ENCODE results near the gene RASA4B.
"Not testable (repeated sequence)": the region's sequence is repeated elsewhere in the genome, so short reads cannot be mapped to it uniquely, and the experiment has no call there.

The RASA4B gene

DNA sequence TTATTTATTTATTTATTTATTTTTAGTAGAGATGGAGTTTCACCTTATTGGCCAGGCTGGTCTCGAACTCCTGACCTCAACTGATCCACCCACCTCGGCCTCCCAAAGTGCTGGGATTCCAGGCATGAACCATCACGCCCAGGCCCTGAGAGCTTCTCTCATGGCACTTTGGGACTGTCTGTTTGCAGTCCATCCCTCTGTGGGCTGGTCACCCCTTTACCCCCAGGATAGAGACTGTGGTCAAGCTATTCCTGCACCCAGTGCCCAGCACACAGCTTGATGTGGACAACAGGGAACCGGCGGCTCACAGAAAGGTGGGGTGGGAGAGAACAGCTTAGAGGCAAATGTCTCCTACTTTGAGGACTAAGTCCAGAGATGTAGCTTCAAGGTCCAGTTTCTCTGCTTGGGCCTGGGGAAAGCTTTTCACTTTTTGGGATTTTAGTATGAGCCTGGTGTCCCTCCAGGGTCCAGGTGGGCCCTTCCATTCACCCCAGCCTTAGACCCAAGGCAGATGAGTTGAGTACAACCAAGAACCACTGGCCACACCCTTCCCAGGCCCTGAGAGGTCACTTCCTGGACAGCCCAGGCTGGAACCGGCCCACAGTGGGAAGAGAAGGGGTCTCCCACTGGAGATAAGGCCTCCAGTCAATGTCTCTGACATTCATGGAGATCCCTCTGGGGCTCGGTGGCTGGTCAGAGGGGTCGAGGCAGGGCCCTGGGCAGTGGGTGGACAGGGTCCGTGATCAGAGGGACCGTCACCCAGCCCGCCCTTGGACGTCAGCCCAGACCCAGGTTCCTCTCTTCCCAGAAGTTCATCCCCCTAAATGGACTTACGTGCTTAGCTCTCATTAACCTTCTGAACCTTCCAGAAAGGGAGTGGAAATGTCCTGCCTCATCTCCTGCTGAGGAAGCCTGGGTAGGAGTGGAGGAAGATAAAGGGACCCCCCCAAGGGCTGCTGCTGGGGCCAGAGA lies 10.5 kb upstream of the RASA4B start:
- not testable (repeated sequence) for DNase-seq (ENCODE audit: low spot score); H3K27ac ChIP-seq (replicated peaks; ENCODE audit: low read length); H4K8ac ChIP-seq (ENCODE audit: low read depth, low read length); H3K9me3 ChIP-seq (replicated peaks in 1 of 2; ENCODE audit: control insufficient read depth in 2 of 2, insufficient read depth in 1 of 2, low read depth in 1 of 2, low read length in 2 of 2); H3K4me2 ChIP-seq (ENCODE audit: insufficient read depth, low read length, poor library complexity, severe bottlenecking); H2BK15ac ChIP-seq (ENCODE audit: low read length); H2BK120ac ChIP-seq (ENCODE audit: low read depth, low read length); H3K36me3 ChIP-seq (replicated peaks in 1 of 2; ENCODE audit: control insufficient read depth in 2 of 2, insufficient read depth in 2 of 2, low read length in 2 of 2); H3K23ac ChIP-seq (ENCODE audit: low read depth, low read length, poor library complexity); H3K4ac ChIP-seq (ENCODE audit: low read length); H4K91ac ChIP-seq (ENCODE audit: low read depth, low read length, poor library complexity); H3K79me1 ChIP-seq (ENCODE audit: low read depth, low read length); H3K18ac ChIP-seq (ENCODE audit: low read length); H2AK5ac ChIP-seq (ENCODE audit: low read depth, low read length); H2BK5ac ChIP-seq (ENCODE audit: low read length); H3K9ac ChIP-seq (ENCODE audit: low read depth, low read length, poor library complexity); H3K4me3 ChIP-seq (ENCODE audit: low read length in 2 of 2); H2AFZ ChIP-seq (ENCODE audit: low read length); H3K14ac ChIP-seq (ENCODE audit: low read length); H3K4me1 ChIP-seq (ENCODE audit: control insufficient read depth in 2 of 2, insufficient read depth in 1 of 2, low read depth in 1 of 2, low read length in 2 of 2); H2BK12ac ChIP-seq (ENCODE audit: low read length); H3K27me3 ChIP-seq (ENCODE audit: control insufficient read depth in 3 of 3, insufficient read depth in 3 of 3, low read depth in 1 of 3, low read length in 3 of 3)
- no CpG with 5 or more reads among the region's 13 CpGs for WGBS, 2 donors (ENCODE audit: extremely low coverage in 2 of 2, insufficient read length in 2 of 2, insufficient replicate concordance in 1 of 2)

DNA sequence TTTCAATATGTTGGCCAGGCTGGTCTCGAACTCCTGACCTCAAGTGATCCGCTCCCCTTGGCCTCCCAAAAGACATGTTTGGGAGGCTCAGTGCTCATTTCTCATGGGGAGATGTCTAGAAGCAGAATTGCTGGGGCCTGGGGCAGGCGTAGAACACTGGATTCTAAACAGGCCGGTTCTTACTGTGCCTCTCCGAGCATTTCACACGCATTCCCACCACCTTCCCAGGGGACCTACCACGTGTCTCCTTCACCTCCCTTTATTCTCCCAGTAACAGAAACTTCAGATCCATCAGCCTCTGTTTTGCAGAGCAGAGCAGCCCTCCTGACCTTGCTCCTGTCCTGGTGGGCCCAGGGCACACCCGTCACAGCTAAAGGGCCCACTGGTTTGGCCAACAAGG lies 9.6 kb upstream of the RASA4B start:
- H2BK15ac ChIP-seq (ENCODE audit: low read length); H2BK12ac ChIP-seq (ENCODE audit: low read length); H3K9ac ChIP-seq (ENCODE audit: low read depth, low read length, poor library complexity); H3K18ac ChIP-seq (ENCODE audit: low read length); H2AFZ ChIP-seq (ENCODE audit: low read length); H3K4ac ChIP-seq (ENCODE audit: low read length); H3K4me3 ChIP-seq (ENCODE audit: low read length in 2 of 2); H4K8ac ChIP-seq (ENCODE audit: low read depth, low read length); H4K91ac ChIP-seq (ENCODE audit: low read depth, low read length, poor library complexity); DNase-seq (ENCODE audit: low spot score); H3K4me2 ChIP-seq (ENCODE audit: insufficient read depth, low read length, poor library complexity, severe bottlenecking); H3K23ac ChIP-seq (ENCODE audit: low read depth, low read length, poor library complexity); H3K27me3 ChIP-seq (ENCODE audit: control insufficient read depth in 3 of 3, insufficient read depth in 3 of 3, low read depth in 1 of 3, low read length in 3 of 3); H3K9me3 ChIP-seq (replicated peaks in 1 of 2; ENCODE audit: control insufficient read depth in 2 of 2, insufficient read depth in 1 of 2, low read depth in 1 of 2, low read length in 2 of 2); H3K14ac ChIP-seq (ENCODE audit: low read length); H2BK5ac ChIP-seq (ENCODE audit: low read length); H2BK120ac ChIP-seq (ENCODE audit: low read depth, low read length); H2AK5ac ChIP-seq (ENCODE audit: low read depth, low read length); H3K4me1 ChIP-seq (ENCODE audit: control insufficient read depth in 2 of 2, insufficient read depth in 1 of 2, low read depth in 1 of 2, low read length in 2 of 2); H3K36me3 ChIP-seq (replicated peaks in 1 of 2; ENCODE audit: control insufficient read depth in 2 of 2, insufficient read depth in 2 of 2, low read length in 2 of 2); H3K79me1 ChIP-seq (ENCODE audit: low read depth, low read length); H3K27ac ChIP-seq (replicated peaks; ENCODE audit: low read length): not testable (repeated sequence)
- WGBS, 2 donors (ENCODE audit: extremely low coverage in 2 of 2, insufficient read length in 2 of 2, insufficient replicate concordance in 1 of 2), result no CpG with 5 or more reads among the region's 8 CpGs

DNA sequence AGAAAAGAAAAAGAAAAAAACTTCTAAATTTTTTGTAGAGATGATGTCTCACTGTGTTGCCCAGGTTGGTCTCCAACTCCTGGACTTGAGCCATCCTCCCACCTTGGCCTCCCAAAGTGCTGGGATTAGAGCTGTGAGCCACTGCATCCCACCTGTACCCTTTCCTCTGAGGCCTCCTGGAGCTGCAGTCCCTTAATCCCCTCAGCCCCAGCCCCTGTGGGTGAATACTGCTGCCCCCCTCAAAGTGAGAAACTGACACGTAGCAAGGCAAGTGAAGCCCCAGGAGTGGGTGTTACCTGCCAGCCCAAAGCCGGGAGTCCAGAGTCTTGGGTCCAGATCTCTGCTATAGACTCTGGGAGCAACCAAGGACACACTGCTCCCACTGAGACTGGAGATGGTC lies 7.2 kb upstream of the RASA4B start:
- H3K27me3 ChIP-seq (ENCODE audit: control insufficient read depth in 3 of 3, insufficient read depth in 3 of 3, low read depth in 1 of 3, low read length in 3 of 3); H3K4me1 ChIP-seq (ENCODE audit: control insufficient read depth in 2 of 2, insufficient read depth in 1 of 2, low read depth in 1 of 2, low read length in 2 of 2); H4K91ac ChIP-seq (ENCODE audit: low read depth, low read length, poor library complexity); H3K36me3 ChIP-seq (replicated peaks in 1 of 2; ENCODE audit: control insufficient read depth in 2 of 2, insufficient read depth in 2 of 2, low read length in 2 of 2); H3K9me3 ChIP-seq (replicated peaks in 1 of 2; ENCODE audit: control insufficient read depth in 2 of 2, insufficient read depth in 1 of 2, low read depth in 1 of 2, low read length in 2 of 2); H3K23ac ChIP-seq (ENCODE audit: low read depth, low read length, poor library complexity); H3K4me2 ChIP-seq (ENCODE audit: insufficient read depth, low read length, poor library complexity, severe bottlenecking); H2BK15ac ChIP-seq (ENCODE audit: low read length); H2AK5ac ChIP-seq (ENCODE audit: low read depth, low read length); H2BK5ac ChIP-seq (ENCODE audit: low read length); H3K14ac ChIP-seq (ENCODE audit: low read length); H3K18ac ChIP-seq (ENCODE audit: low read length); H4K8ac ChIP-seq (ENCODE audit: low read depth, low read length); H2AFZ ChIP-seq (ENCODE audit: low read length); H3K4ac ChIP-seq (ENCODE audit: low read length); H3K9ac ChIP-seq (ENCODE audit: low read depth, low read length, poor library complexity); H3K27ac ChIP-seq (replicated peaks; ENCODE audit: low read length); H3K4me3 ChIP-seq (ENCODE audit: low read length in 2 of 2); DNase-seq (ENCODE audit: low spot score); H2BK120ac ChIP-seq (ENCODE audit: low read depth, low read length); H2BK12ac ChIP-seq (ENCODE audit: low read length); H3K79me1 ChIP-seq (ENCODE audit: low read depth, low read length): not testable (repeated sequence)
- no CpG with 5 or more reads among the region's 2 CpGs for WGBS, 2 donors (ENCODE audit: extremely low coverage in 2 of 2, insufficient read length in 2 of 2, insufficient replicate concordance in 1 of 2)

DNA sequence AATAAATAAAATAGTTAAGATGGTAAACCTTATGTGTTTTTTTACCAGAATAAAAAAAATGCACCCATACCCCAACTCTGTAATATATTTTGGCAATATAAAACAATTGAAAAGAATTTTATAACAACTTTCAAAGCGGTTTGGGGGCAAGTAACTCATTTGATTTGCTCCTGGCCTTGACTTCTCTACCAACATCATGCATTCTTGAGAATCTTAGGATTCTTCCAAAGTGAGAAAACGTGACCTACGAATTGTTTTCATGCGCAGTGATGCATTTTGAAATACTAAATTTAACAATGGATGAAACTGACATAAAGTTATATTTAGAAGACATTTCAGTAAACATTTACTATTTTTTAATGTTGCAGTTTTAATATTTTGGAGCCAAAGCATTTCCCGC lies 3.2 kb upstream of the RASA4B start:
- not testable (repeated sequence) for H3K79me1 ChIP-seq (ENCODE audit: low read depth, low read length); H2BK12ac ChIP-seq (ENCODE audit: low read length); H3K9me3 ChIP-seq (replicated peaks in 1 of 2; ENCODE audit: control insufficient read depth in 2 of 2, insufficient read depth in 1 of 2, low read depth in 1 of 2, low read length in 2 of 2); H3K18ac ChIP-seq (ENCODE audit: low read length); H3K4me1 ChIP-seq (ENCODE audit: control insufficient read depth in 2 of 2, insufficient read depth in 1 of 2, low read depth in 1 of 2, low read length in 2 of 2); DNase-seq (ENCODE audit: low spot score); H3K9ac ChIP-seq (ENCODE audit: low read depth, low read length, poor library complexity); H3K4me3 ChIP-seq (ENCODE audit: low read length in 2 of 2); H3K27ac ChIP-seq (replicated peaks; ENCODE audit: low read length); H2BK15ac ChIP-seq (ENCODE audit: low read length); H2AFZ ChIP-seq (ENCODE audit: low read length); H2BK5ac ChIP-seq (ENCODE audit: low read length); H4K8ac ChIP-seq (ENCODE audit: low read depth, low read length); H3K36me3 ChIP-seq (replicated peaks in 1 of 2; ENCODE audit: control insufficient read depth in 2 of 2, insufficient read depth in 2 of 2, low read length in 2 of 2); H4K91ac ChIP-seq (ENCODE audit: low read depth, low read length, poor library complexity); H3K4ac ChIP-seq (ENCODE audit: low read length); H2BK120ac ChIP-seq (ENCODE audit: low read depth, low read length); H2AK5ac ChIP-seq (ENCODE audit: low read depth, low read length); H3K23ac ChIP-seq (ENCODE audit: low read depth, low read length, poor library complexity); H3K14ac ChIP-seq (ENCODE audit: low read length); H3K4me2 ChIP-seq (ENCODE audit: insufficient read depth, low read length, poor library complexity, severe bottlenecking); H3K27me3 ChIP-seq (ENCODE audit: control insufficient read depth in 3 of 3, insufficient read depth in 3 of 3, low read depth in 1 of 3, low read length in 3 of 3)
- WGBS, 2 donors (ENCODE audit: extremely low coverage in 2 of 2, insufficient read length in 2 of 2, insufficient replicate concordance in 1 of 2), result no CpG with 5 or more reads among the region's 5 CpGs
